ENCODE data around the gene HIVEP3. TPM values are rescaled to one million over a fixed set of nuclear protein-coding genes. Genes with fewer than 3 reads are reported as not detected.

HIVEP3 gene
- total RNA-seq, 1 experiment from 2014 or later = 1.2 TPM

- peak; percentile 29 for DNase-seq (ENCODE audit: unreplicated experiment)
- intact Hi-C loops (cut with micrococcal nuclease) = no loop called here
- no peaks in the 10 kb centered on the region for H3K36me3 Mint-ChIP-seq (ENCODE audit: insufficient read depth, unreplicated experiment)
- POLR2A ChIA-PET = interaction anchor here (1.1 kb wide), 1 partner anchor 33 kb away, joined by 3 read pairs; no protein-coding TSS in a partner anchor
- no peaks in the 10 kb centered on the region for H3K27me3 Mint-ChIP-seq (ENCODE audit: insufficient read depth, unreplicated experiment)
- TF ChIP-seq CTCF (IDR thresholded peaks at IDR 0.05; ENCODE audit: unreplicated experiment) = no peak
- no peak overlapping the region for H3K4me3 Mint-ChIP-seq (ENCODE audit: unreplicated experiment)
- peak overlapping the region; percentile 3 for H3K27ac Mint-ChIP-seq (ENCODE audit: low read depth, unreplicated experiment)
- no peaks in the 10 kb centered on the region for H3K9me3 Mint-ChIP-seq (ENCODE audit: unreplicated experiment)
- H3K4me1 Mint-ChIP-seq (ENCODE audit: insufficient read depth, unreplicated experiment) = peaks cover 25% of the 10 kb centered on the region
- BruUV-seq (replicated peaks) = no TSS peak
- CTCF ChIA-PET = interaction anchor here (0.9 kb wide), 1 partner anchor 321 kb away, joined by 3 read pairs; no protein-coding TSS in a partner anchor
Measured at GRCh38 chr1:41895552-41895951, 23.2 kb downstream of the HIVEP3 start.

- Mint-ChIP-seq H3K36me3 (ENCODE audit: insufficient read depth, unreplicated experiment) (no peaks in the 10 kb centered on the region), H3K9me3 (ENCODE audit: unreplicated experiment) (no peaks in the 10 kb centered on the region), H3K4me3 (ENCODE audit: unreplicated experiment) (no peak overlapping the region), H3K4me1 (ENCODE audit: insufficient read depth, unreplicated experiment) (peaks cover 21% of the 10 kb centered on the region), H3K27ac (ENCODE audit: low read depth, unreplicated experiment) (peak overlapping the region; percentile 24), H3K27me3 (ENCODE audit: insufficient read depth, unreplicated experiment) (no peaks in the 10 kb centered on the region)
- POLR2A ChIA-PET = no interaction called here
- CTCF ChIA-PET = interaction anchor here (0.7 kb wide), 1 partner anchor 239 kb away, joined by 3 read pairs; no protein-coding TSS in a partner anchor
- intact Hi-C loops (cut with micrococcal nuclease) = no loop called here
- no peak for DNase-seq (ENCODE audit: unreplicated experiment)
- no TSS peak for BruUV-seq (replicated peaks)
- no peak for TF ChIP-seq CTCF (IDR thresholded peaks at IDR 0.05; ENCODE audit: unreplicated experiment)
Measured at GRCh38 chr1:41894808-41895483, 23.8 kb downstream of the HIVEP3 start.

GRCh38 chr1:41894101-41894807 lies 24.5 kb downstream of the HIVEP3 start:
- POLR2A ChIA-PET = no interaction called here
- intact Hi-C loops (cut with micrococcal nuclease) = no loop called here
- H3K27me3 Mint-ChIP-seq (ENCODE audit: insufficient read depth, unreplicated experiment) = no peaks in the 10 kb centered on the region

More at GRCh38 chr1:41894101-41894807, 24.5 kb downstream of the HIVEP3 start:
- Mint-ChIP-seq H3K9me3 (ENCODE audit: unreplicated experiment) (no peaks in the 10 kb centered on the region), H3K36me3 (ENCODE audit: insufficient read depth, unreplicated experiment) (no peaks in the 10 kb centered on the region), H3K4me1 (ENCODE audit: insufficient read depth, unreplicated experiment) (peaks cover 21% of the 10 kb centered on the region), H3K27ac (ENCODE audit: low read depth, unreplicated experiment) (peak overlapping the region; percentile 24), H3K4me3 (ENCODE audit: unreplicated experiment) (no peak overlapping the region)
- TF ChIP-seq CTCF (IDR thresholded peaks at IDR 0.05; ENCODE audit: unreplicated experiment) = no peak
- DNase-seq (ENCODE audit: unreplicated experiment) = no peak
- no TSS peak for BruUV-seq (replicated peaks)
- CTCF ChIA-PET = interaction anchor here (0.7 kb wide), 1 partner anchor 239 kb away, joined by 3 read pairs; no protein-coding TSS in a partner anchor

Data from MCF 10A (cell line).